H1 (cell line): Measurements from ENCODE around the gene ZNF775. TPM values are rescaled to one million over a fixed set of nuclear protein-coding genes. Genes with fewer than 3 reads are reported as not detected.

Experiments used
- CTCF ChIA-PET: fragments of 300-600 bp; sonication (Branson Sonifier 250); formaldehyde crosslinking; loops from one replicate; lab custom pipeline; 2021; ENCODE audit not compliant: partially characterized antibody; lab: Charles Lee
- POLR2A ChIA-PET: fragments of 300-600 bp; sonication (Branson Sonifier 250); formaldehyde crosslinking; loops from one replicate; lab custom pipeline; 2021; ENCODE audit warnings: inconsistent platforms; ENCODE audit not compliant: partially characterized antibody; lab: Charles Lee
- DNase-seq, 2 experiments: peaks; one replicate each; pipeline versions ENCODE4 v3.0.0 to v3.0.0-alpha.2; 2010 to 2022; ENCODE audit warnings: low spot score in 2 of 2, low read depth in 1 of 2, mixed read lengths in 1 of 2
- FAIRE-seq: peaks from 2 replicates; lab custom pipeline; 2011; peaks lifted over from hg19 to GRCh38; lab: Jason Lieb, UNC
- H2AFZ ChIP-seq: 2 replicates; pipeline ENCODE4 v1.8.1; 2012; ENCODE audit warnings: low read length, inconsistent platforms
- H2AK5ac ChIP-seq: 2 replicates; pipeline ENCODE4 v1.6.1; 2013; ENCODE audit warnings: low read depth, low read length
- H2BK120ac ChIP-seq: replicated peaks from 2 replicates; pipeline ENCODE3; 2013; ENCODE audit warnings: low read depth, low read length, inconsistent platforms
- H2BK12ac ChIP-seq: 2 replicates; pipeline ENCODE4 v1.6.1; 2013; ENCODE audit warnings: low read depth, low read length
- H2BK15ac ChIP-seq: 2 replicates; pipeline ENCODE4 v1.6.1; 2013; ENCODE audit warnings: low read length
- H2BK20ac ChIP-seq: 2 replicates; pipeline ENCODE4 v1.6.1; 2013; ENCODE audit warnings: low read length
- H2BK5ac ChIP-seq: 2 replicates; pipeline ENCODE4 v1.6.1; 2013; ENCODE audit warnings: low read depth, low read length
- H3K14ac ChIP-seq: 2 replicates; pipeline ENCODE4 v1.6.1; 2013; ENCODE audit warnings: inconsistent platforms; ENCODE audit not compliant: insufficient read length
- H3K18ac ChIP-seq: 2 replicates; pipeline ENCODE4 v1.6.1; 2013; ENCODE audit warnings: low read length; ENCODE audit errors: extremely low read depth
- H3K23ac ChIP-seq: 2 replicates; pipeline ENCODE4 v1.6.1; 2013; ENCODE audit warnings: inconsistent platforms; ENCODE audit not compliant: insufficient read length
- H3K23me2 ChIP-seq: 2 replicates; pipeline ENCODE4 v1.6.1; 2013; ENCODE audit warnings: low read depth, low read length
- H3K27ac ChIP-seq: 2 replicates; pipeline ENCODE4 v1.6.1; 2011; ENCODE audit warnings: low read depth, low read length, inconsistent platforms
- H3K27me3 ChIP-seq, 4 experiments: replicated peaks in 1 of 4; 1 replicate in 1 of 4; 2 replicates in 3 of 4; pipeline versions ENCODE4 v1.6.1 to v1.8.1; 2011 to 2013; ENCODE audit warnings: low read length in 3 of 4, mild to moderate bottlenecking in 3 of 4, inconsistent platforms in 2 of 4, mixed read lengths in 2 of 4, moderate library complexity in 1 of 4; ENCODE audit not compliant: control insufficient read depth in 3 of 4, insufficient read depth in 3 of 4; ENCODE audit errors: extremely low read depth in 1 of 4
- H3K36me3 ChIP-seq, 4 experiments: 2 replicates each; pipeline versions ENCODE4 v1.6.1 to v1.8.1; 2011 to 2013; ENCODE audit warnings: mild to moderate bottlenecking in 4 of 4, low read length in 3 of 4, moderate library complexity in 2 of 4, control low read depth in 1 of 4, inconsistent platforms in 1 of 4; ENCODE audit not compliant: insufficient read depth in 4 of 4, control insufficient read depth in 2 of 4
- H3K4ac ChIP-seq: replicated peaks from 2 replicates; pipeline ENCODE3; 2013; ENCODE audit warnings: low read length, low read depth, mixed read lengths, inconsistent platforms; ENCODE audit not compliant: insufficient read length
- H3K4me1 ChIP-seq, 4 experiments: replicated peaks in 1 of 4; 1 replicate in 1 of 4; 2 replicates in 3 of 4; pipeline versions ENCODE4 v1.6.1 to v1.8.1; 2011 to 2013; ENCODE audit warnings: low read length in 3 of 4, inconsistent platforms in 2 of 4, mixed read lengths in 1 of 4; ENCODE audit not compliant: insufficient read depth in 4 of 4, control insufficient read depth in 3 of 4
- H3K4me2 ChIP-seq, 2 experiments: 2 replicates each; pipeline versions ENCODE4 v1.6.1 to v1.8.1; 2011 to 2013; ENCODE audit warnings: low read depth in 2 of 2, low read length in 2 of 2, control low read depth in 1 of 2, inconsistent platforms in 1 of 2, mild to moderate bottlenecking in 1 of 2; ENCODE audit not compliant: insufficient read depth in 1 of 2
- H3K4me3 ChIP-seq, 4 experiments: fragments of 200-600, 300-600 bp in 1 of 4; sonication (generic), shearing (Covaris generic), sonication (Bioruptor Twin) in 1 of 4; 2 replicates each; pipeline versions ENCODE4 v1.5.1 to v1.8.1; 2011 to 2016; ENCODE audit warnings: low read length in 4 of 4, low read depth in 3 of 4, control low read depth in 2 of 4, inconsistent platforms in 2 of 4, mild to moderate bottlenecking in 2 of 4, mixed read lengths in 1 of 4, moderate library complexity in 1 of 4; ENCODE audit not compliant: insufficient read depth in 2 of 4; ENCODE audit errors: extremely low read depth in 1 of 4
- H3K56ac ChIP-seq: replicated peaks from 2 replicates; pipeline ENCODE3; 2013; ENCODE audit warnings: low read depth, mild to moderate bottlenecking, mixed read lengths, low read length, inconsistent platforms; ENCODE audit not compliant: insufficient read length
- H3K79me1 ChIP-seq: 2 replicates; pipeline ENCODE4 v1.6.1; 2013; ENCODE audit warnings: low read depth, low read length, control low read depth
- H3K79me2 ChIP-seq, 2 experiments: 2 replicates each; pipeline versions ENCODE4 v1.6.1 to v1.8.1; 2012 to 2013; ENCODE audit warnings: low read length in 2 of 2, mild to moderate bottlenecking in 2 of 2, inconsistent platforms in 1 of 2; ENCODE audit not compliant: insufficient read depth in 2 of 2, control insufficient read depth in 1 of 2
- H3K9ac ChIP-seq, 4 experiments: replicated peaks in 1 of 4; 1 replicate in 1 of 4; 2 replicates in 3 of 4; pipeline versions ENCODE4 v1.6.1 to v1.8.1; 2011 to 2013; ENCODE audit warnings: low read depth in 3 of 4, low read length in 3 of 4, control low read depth in 2 of 4, mild to moderate bottlenecking in 2 of 4, moderate library complexity in 2 of 4, inconsistent platforms in 1 of 4; ENCODE audit errors: extremely low read depth in 1 of 4
- H3K9me3 ChIP-seq, 2 experiments: 2 replicates each; pipeline versions ENCODE4 v1.6.1 to v1.8.1; 2012 to 2013; ENCODE audit warnings: mild to moderate bottlenecking in 2 of 2, moderate library complexity in 2 of 2, control low read depth in 1 of 2, inconsistent platforms in 1 of 2, low read depth in 1 of 2, low read length in 1 of 2, mixed read lengths in 1 of 2; ENCODE audit not compliant: insufficient read depth in 2 of 2
- H4K20me1 ChIP-seq, 2 experiments: replicated peaks in 1 of 2; 2 replicates each; pipeline versions ENCODE3 to v1.8.1; 2011 to 2013; ENCODE audit warnings: inconsistent platforms in 2 of 2, low read length in 2 of 2, mild to moderate bottlenecking in 1 of 2; ENCODE audit not compliant: insufficient read depth in 2 of 2, control insufficient read depth in 1 of 2
- H4K5ac ChIP-seq: 2 replicates; pipeline ENCODE4 v1.6.1; 2013; ENCODE audit warnings: low read length, low read depth, mixed read lengths, inconsistent platforms; ENCODE audit not compliant: insufficient read length
- H4K8ac ChIP-seq: 2 replicates; pipeline ENCODE4 v1.8.0; 2013; ENCODE audit warnings: mild to moderate bottlenecking, moderate library complexity, low read length, inconsistent platforms; ENCODE audit not compliant: insufficient read depth; ENCODE audit errors: extremely low read depth
- H4K91ac ChIP-seq: replicated peaks from 2 replicates; pipeline ENCODE3; 2013; ENCODE audit warnings: low read length, mixed read lengths, inconsistent platforms; ENCODE audit not compliant: insufficient read length
- NANOG ChIP-seq: IDR thresholded peaks from 2 replicates; pipeline ENCODE4 v1.6.1; 2011; ENCODE audit warnings: low read length, low read depth, mild to moderate bottlenecking, inconsistent platforms; ENCODE audit not compliant: insufficient read depth, poor library complexity, severe bottlenecking
- POLR2A ChIP-seq, 2 experiments: IDR thresholded peaks; 1 replicate in 1 of 2; 2 replicates in 1 of 2; pipeline ENCODE4 v1.6.1; 2011; ENCODE audit warnings: low read depth in 2 of 2, low read length in 2 of 2, mild to moderate bottlenecking in 2 of 2; ENCODE audit errors: control extremely low read depth in 1 of 2
- POLR2AphosphoS5 ChIP-seq: IDR thresholded peaks from 2 replicates; pipeline ENCODE4 v1.6.1; 2011; ENCODE audit warnings: low read depth, low read length
- SIN3A ChIP-seq, 2 experiments: IDR thresholded peaks in 1 of 2; conservative IDR thresholded peaks in 1 of 2; 2 replicates each; pipeline ENCODE4 v1.6.1; 2011 to 2012; ENCODE audit warnings: low read length in 2 of 2, improper control_type of control experiment in 1 of 2, low read depth in 1 of 2, mild to moderate bottlenecking in 1 of 2
- SP1 ChIP-seq: IDR thresholded peaks from 2 replicates; pipeline ENCODE4 v1.6.1; 2011; ENCODE audit warnings: low read depth, low read length
- SUZ12 ChIP-seq: fragments of 200-600 bp; sonication (generic); IDR thresholded peaks from 2 replicates; pipeline ENCODE4 v1.6.1; 2012; ENCODE audit warnings: mild to moderate bottlenecking, inconsistent platforms, low read length, moderate library complexity, mixed read lengths
- TAF7 ChIP-seq: optimal IDR thresholded peaks from 2 replicates; pipeline ENCODE3; 2011; ENCODE audit warnings: low read depth, mild to moderate bottlenecking, inconsistent platforms, low read length, moderate library complexity, borderline replicate concordance
- TEAD4 ChIP-seq: IDR thresholded peaks from 2 replicates; pipeline ENCODE4 v1.6.1; 2012; ENCODE audit warnings: low read depth, low read length, inconsistent platforms, mixed read lengths
- YY1 ChIP-seq: IDR thresholded peaks from 2 replicates; pipeline ENCODE4 v1.6.1; 2011; ENCODE audit warnings: low read depth, mild to moderate bottlenecking, low read length
- ZNF274 ChIP-seq: IDR thresholded peaks from 2 replicates; pipeline ENCODE4 v1.7.0; 2012; ENCODE audit warnings: low read length, borderline replicate concordance; ENCODE audit errors: extremely low read depth
- WGBS, 2 experiments: shearing (Covaris generic) in 1 of 2; methylation state at CpG; one replicate each; pipeline versions ENCODE4 v1.1.6 to v1.1.7; 2013 to 2015; ENCODE audit warnings: low lambda C conversion rate in 2 of 2, mixed read lengths in 2 of 2, inconsistent platforms in 1 of 2, low coverage in 1 of 2, missing lambda C conversion rate in 1 of 2; ENCODE audit not compliant: insufficient replicate concordance in 2 of 2, insufficient coverage in 1 of 2, insufficient read length in 1 of 2; ENCODE audit errors: extremely low coverage in 1 of 2, missing lambda C conversion rate in 1 of 2; 5-methylcytosine and 5-hydroxymethylcytosine counted together
- polyA plus RNA-seq, 7 experiments: library from polyadenylated mRNA; depleted of rRNA in 3 of 7; stranded (reverse) in 5 of 7; unstranded in 2 of 7; fragments of >200 nt in 5 of 7; fragments of 200-250 nt in 2 of 7; gene quantifications; 1 replicate in 5 of 7; 2 replicates in 1 of 7; 4 replicates in 1 of 7; pipeline versions ENCODE4 v1.2.1 to v1.2.3, GENCODE V29; 2011 to 2013; ENCODE audit warnings: missing spikeins in 2 of 7, mixed read lengths in 2 of 7
- total RNA-seq: library from RNA; stranded (reverse); fragmentation: NEBNext Ultra II Directional; extraction: Animal tissue kit (Norgen Biotek cat#: 25700); gene quantifications from 2 replicates; pipeline ENCODE4 v1.2.1, GENCODE V29; 2021
- TF ChIP-seq, protein P1 (sequence below): IDR thresholded peaks from 2 replicates; pipeline ENCODE4 v1.6.1; 2012; ENCODE audit warnings: inconsistent platforms

ZNF775 gene
- total and polyA plus RNA-seq, 2 of the 8 experiments (the other 6 are each of a cell fraction or from before 2014, with no cell fraction given): 13.6 to 21.5 TPM

- ChIA-PET POLR2A (interaction anchor here (0.6 to 6.1 kb wide), 19 partner anchors 8 to 53 kb away, joined by 3 to 93 read pairs (median 4); partner anchors contain the start of genes RARRES2 and REPIN1), CTCF (interaction anchor here (0.9 to 2.1 kb wide), 16 partner anchors 9 to 92 kb away, joined by 3 to 18 read pairs (median 4); partner anchors contain the start of gene REPIN1)
- peak; percentile 72 for FAIRE-seq
- TF ChIP-seq SP1: peak; percentile 52; the same call in 1 of the 2 replicates
- peak in 1 of 2 experiments; percentile 24; a peak in 1 of 4 replicates for TF ChIP-seq SIN3A (conservative IDR thresholded peaks at IDR 0.05 in 1 of 2, IDR thresholded peaks at IDR 0.05 in 1 of 2; ENCODE audit: low read depth in 1 of 2, low read length in 2 of 2)
- peak; percentile 38 for TF ChIP-seq NANOG
- TF ChIP-seq YY1: 0 out of 2 replicates have a peak, but pooled peaks have one; percentile 17
- TF ChIP-seq POLR2AphosphoS5: 0 out of 2 replicates have a peak, but pooled peaks have one; percentile 69
- no peak for TF ChIP-seq TAF7
- TF ChIP-seq SUZ12: no peak
- no peak for TF ChIP-seq ZNF274
- TF ChIP-seq TEAD4: peak; percentile 77; the same call in 1 of the 2 replicates
- peak in 1 of 2 experiments; percentile 53; a peak in 1 of 3 replicates for TF ChIP-seq POLR2A (IDR thresholded peaks at IDR 0.05; ENCODE audit: control extremely low read depth in 1 of 2, low read depth in 2 of 2, low read length in 2 of 2)
- TF ChIP-seq, protein P1, sequence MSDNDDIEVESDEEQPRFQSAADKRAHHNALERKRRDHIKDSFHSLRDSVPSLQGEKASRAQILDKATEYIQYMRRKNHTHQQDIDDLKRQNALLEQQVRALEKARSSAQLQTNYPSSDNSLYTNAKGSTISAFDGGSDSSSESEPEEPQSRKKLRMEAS: peak; percentile 74
Measured at GRCh38 chr7:150378115-150378852, 846 bp upstream of the ZNF775 start.

More at GRCh38 chr7:150378115-150378852, 846 bp upstream of the ZNF775 start:
- peak overlapping the region; percentile 93 for H3K56ac ChIP-seq
- no peak overlapping the region for H2BK12ac ChIP-seq
- no peaks in the 10 kb centered on the region for H3K27me3 ChIP-seq
- H3K79me2 ChIP-seq: peaks cover 0 to 50% of the 10 kb centered on the region in 2 experiments
- peak overlapping the region; percentile 68 to 94 for H3K4me2 ChIP-seq
- peak overlapping the region; percentile 54 to 96 (median 62) for H3K4me3 ChIP-seq
- H2BK120ac ChIP-seq: no peak overlapping the region
- H4K8ac ChIP-seq: peak overlapping the region; percentile 91
- peaks cover 11% of the 10 kb centered on the region for H3K23me2 ChIP-seq
- DNase-seq: peak; percentile 82 to 88
- peaks cover 0 to 4% of the 10 kb centered on the region in 2 experiments for H4K20me1 ChIP-seq
- peak overlapping the region; percentile 89 for H4K5ac ChIP-seq
- peaks cover 15% of the 10 kb centered on the region for H3K79me1 ChIP-seq
- no peak overlapping the region for H3K14ac ChIP-seq
- peak overlapping the region; percentile 98 for H3K18ac ChIP-seq
- peaks cover 15 to 41% (median 24%) of the 10 kb centered on the region in 4 experiments for H3K4me1 ChIP-seq
- no peak overlapping the region for H2AFZ ChIP-seq
- H2BK20ac ChIP-seq: peak overlapping the region; percentile 43; the same call in 1 of the 2 replicates
- peaks cover 3 to 22% (median 8%) of the 10 kb centered on the region in 4 experiments; a peak in 6 of 8 replicates for H3K36me3 ChIP-seq
- peak overlapping the region in 3 of 4 experiments; percentile 53 to 72 (median 71); a peak in 5 of 7 replicates for H3K9ac ChIP-seq
- peak overlapping the region; percentile 71 for H2BK5ac ChIP-seq
- H2AK5ac ChIP-seq: no peak overlapping the region
- H2BK15ac ChIP-seq: no peak overlapping the region
- peak overlapping the region; percentile 70 for H3K27ac ChIP-seq
- H3K9me3 ChIP-seq: no peaks in the 10 kb centered on the region
- H3K23ac ChIP-seq: no peak overlapping the region
- H3K4ac ChIP-seq: no peak overlapping the region
- peak overlapping the region; percentile 26 for H4K91ac ChIP-seq
- WGBS, 2 experiments: 9% methylated on average over 32 of the region's 32 CpGs; no CpG with 5 or more reads in 1 of the 2 experiments
